Neutrophil (primary cell): ENCODE data around the gene ANKS1A.

ENCODE experiments used
- H3K27ac ChIP-seq: fragments of 200-600 bp; sonication (generic); 2 replicates; pipeline ENCODE4 v1.5.1; 2016; ENCODE audit warnings: mild to moderate bottlenecking, moderate library complexity
- H3K27me3 ChIP-seq: fragments of 200-600 bp; sonication (generic); 2 replicates; pipeline ENCODE4 v1.6.0; 2016; ENCODE audit warnings: mild to moderate bottlenecking
- H3K36me3 ChIP-seq: fragments of 200-600 bp; sonication (generic); 2 replicates; pipeline ENCODE4 v1.5.1; 2017
- H3K4me1 ChIP-seq, 2 experiments: fragments of 200-600 bp in 1 of 2; sonication (generic) in 1 of 2; 1 replicate in 1 of 2; 2 replicates in 1 of 2; pipeline versions ENCODE4 v1.5.1 to v1.6.1; 2013 to 2016; ENCODE audit warnings: low read depth in 1 of 2, low read length in 1 of 2, mild to moderate bottlenecking in 1 of 2, moderate library complexity in 1 of 2; ENCODE audit not compliant: control insufficient read depth in 1 of 2, insufficient read depth in 1 of 2
- H3K4me3 ChIP-seq, 2 experiments: fragments of 200-600 bp in 1 of 2; sonication (generic) in 1 of 2; 1 replicate in 1 of 2; 2 replicates in 1 of 2; pipeline ENCODE4 v1.5.1; 2013 to 2016; ENCODE audit warnings: low read depth in 1 of 2, low read length in 1 of 2, mild to moderate bottlenecking in 1 of 2, moderate library complexity in 1 of 2
- H3K9me3 ChIP-seq: fragments of 200-600 bp; sonication (generic); 2 replicates; pipeline ENCODE4 v1.5.1; 2016
- CTCF ChIP-seq: fragments of 200-600 bp; sonication (generic); IDR thresholded peaks from 2 replicates; pipeline ENCODE4 v1.5.1; 2016; ENCODE audit warnings: antibody characterized with exemption

ANKS1A gene

GRCh38 chr6:35064290-35064689 lies 175.2 kb downstream of the ANKS1A start:
- Histone ChIP-seq H3K27me3 (no peaks in the 10 kb centered on the region), H3K4me1 (no peaks in the 10 kb centered on the region), H3K4me3 (no peak overlapping the region), H3K36me3 (peaks cover 97% of the 10 kb centered on the region), H3K27ac (no peak overlapping the region), H3K9me3 (no peaks in the 10 kb centered on the region)
- no peak for TF ChIP-seq CTCF

DNA sequence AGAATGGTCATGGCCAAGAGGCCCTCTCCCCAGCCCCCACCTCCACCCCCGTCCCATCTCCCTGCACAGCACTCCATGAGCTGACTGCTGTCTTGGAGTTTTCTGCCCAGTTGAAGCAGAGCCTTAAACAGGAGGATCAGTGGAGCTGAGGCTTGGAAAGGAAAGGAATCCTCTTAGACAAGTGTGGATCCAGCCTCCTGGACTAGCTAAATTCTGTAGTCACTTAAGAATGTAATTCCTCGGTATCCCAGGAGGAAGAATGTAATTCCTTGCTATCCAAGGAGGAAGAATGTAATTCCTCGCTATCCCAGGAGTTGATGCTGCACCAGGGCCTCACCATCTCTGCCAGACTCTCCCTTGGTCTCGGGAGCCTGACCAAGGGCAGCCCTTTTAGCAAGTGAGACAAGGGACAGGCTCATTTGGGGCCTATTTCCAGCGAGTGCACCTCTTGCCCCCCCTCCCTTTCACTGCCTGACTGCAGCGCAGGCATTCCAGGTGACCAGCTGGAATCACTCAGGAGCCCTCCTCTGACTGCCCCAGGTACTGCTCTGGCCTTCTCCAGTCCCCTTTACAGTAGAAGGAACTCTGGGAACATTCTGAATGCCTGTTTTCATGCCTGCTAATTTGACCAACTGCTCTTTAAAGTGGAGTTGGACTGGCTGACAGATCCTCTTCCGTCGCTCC lies 175.8 kb downstream of the ANKS1A start:
- Histone ChIP-seq H3K27me3 (no peaks in the 10 kb centered on the region), H3K36me3 (peaks cover 94% of the 10 kb centered on the region), H3K9me3 (no peaks in the 10 kb centered on the region), H3K4me3 (no peak overlapping the region), H3K27ac (no peak overlapping the region), H3K4me1 (no peaks in the 10 kb centered on the region)
- no peak for TF ChIP-seq CTCF

- no peak overlapping the region for H3K4me3 ChIP-seq
- H3K27ac ChIP-seq: no peak overlapping the region
- peaks cover 89% of the 10 kb centered on the region for H3K36me3 ChIP-seq
- no peaks in the 10 kb centered on the region for H3K4me1 ChIP-seq
- no peak for TF ChIP-seq CTCF
- no peaks in the 10 kb centered on the region for H3K27me3 ChIP-seq
- H3K9me3 ChIP-seq: no peaks in the 10 kb centered on the region
Observed at GRCh38 chr6:35065441-35065800, 176.4 kb downstream of the ANKS1A start.

GRCh38 chr6:35065870-35066269 lies 176.8 kb downstream of the ANKS1A start:
- Histone ChIP-seq H3K36me3 (peaks cover 88% of the 10 kb centered on the region), H3K27ac (no peak overlapping the region), H3K27me3 (no peaks in the 10 kb centered on the region), H3K4me1 (no peaks in the 10 kb centered on the region), H3K4me3 (no peak overlapping the region), H3K9me3 (no peaks in the 10 kb centered on the region)
- no peak for TF ChIP-seq CTCF

- no peak for TF ChIP-seq CTCF
- no peaks in the 10 kb centered on the region for H3K9me3 ChIP-seq
- H3K27ac ChIP-seq: no peak overlapping the region
- H3K4me1 ChIP-seq: no peaks in the 10 kb centered on the region
- peaks cover 88% of the 10 kb centered on the region for H3K36me3 ChIP-seq
- H3K4me3 ChIP-seq: no peak overlapping the region
- no peaks in the 10 kb centered on the region for H3K27me3 ChIP-seq
Observed at GRCh38 chr6:35067234-35067633, 178.2 kb downstream of the ANKS1A start.

GRCh38 chr6:35068206-35068605 lies 179.2 kb downstream of the ANKS1A start:
- H3K4me1 ChIP-seq: no peaks in the 10 kb centered on the region
- peaks cover 88% of the 10 kb centered on the region for H3K36me3 ChIP-seq
- H3K9me3 ChIP-seq: no peaks in the 10 kb centered on the region
- no peak overlapping the region for H3K4me3 ChIP-seq
- no peak for TF ChIP-seq CTCF
- no peak overlapping the region for H3K27ac ChIP-seq
- H3K27me3 ChIP-seq: no peaks in the 10 kb centered on the region
